Prostate gland (tissue), 2 donors: ENCODE results near the gene PDE1C.

ENCODE experiments used
- POLR2A ChIP-seq: fragments of 450-650 bp; IDR thresholded peaks from one replicate; pipeline ENCODE4 v1.6.1; 2016; ENCODE audit warnings: antibody characterized with exemption, mild to moderate bottlenecking
- TF ChIP-seq, protein P1 (sequence below), 4 experiments: fragments of 200-600 bp in 2 of 4; fragments of 450-650 bp in 2 of 4; sonication (generic) in 2 of 4; IDR thresholded peaks; 1 replicate in 3 of 4; 2 replicates in 1 of 4; pipeline ENCODE4 v1.5.1; 2016 to 2019; ENCODE audit warnings: antibody characterized with exemption in 4 of 4, mild to moderate bottlenecking in 2 of 4, moderate library complexity in 2 of 4

DNA sequence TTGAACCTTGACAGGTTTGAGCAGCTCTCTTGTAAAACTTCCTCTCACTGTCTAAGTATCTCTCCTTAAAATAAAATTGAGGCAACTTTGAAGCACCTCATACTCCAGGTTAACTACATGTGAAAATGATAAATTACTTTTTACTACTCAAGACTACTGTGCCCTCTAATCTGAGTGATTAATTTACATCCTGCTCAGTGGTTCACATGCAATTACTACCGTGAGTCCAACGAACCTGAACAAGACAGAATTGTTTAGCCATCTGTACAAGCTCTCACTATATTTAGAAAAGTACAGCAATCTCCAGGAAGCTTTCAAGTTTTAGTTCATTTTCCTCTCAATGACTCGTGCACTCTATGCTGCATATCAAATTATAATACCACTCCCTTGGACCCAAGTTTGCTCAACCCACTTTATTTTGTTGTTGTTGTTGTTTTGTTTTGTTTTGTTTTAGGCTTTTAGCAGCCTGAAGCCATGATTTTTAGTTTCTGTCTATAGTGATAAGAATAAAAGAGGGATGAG lies 21.2 kb downstream of the PDE1C start:
- TF ChIP-seq, protein P1, sequence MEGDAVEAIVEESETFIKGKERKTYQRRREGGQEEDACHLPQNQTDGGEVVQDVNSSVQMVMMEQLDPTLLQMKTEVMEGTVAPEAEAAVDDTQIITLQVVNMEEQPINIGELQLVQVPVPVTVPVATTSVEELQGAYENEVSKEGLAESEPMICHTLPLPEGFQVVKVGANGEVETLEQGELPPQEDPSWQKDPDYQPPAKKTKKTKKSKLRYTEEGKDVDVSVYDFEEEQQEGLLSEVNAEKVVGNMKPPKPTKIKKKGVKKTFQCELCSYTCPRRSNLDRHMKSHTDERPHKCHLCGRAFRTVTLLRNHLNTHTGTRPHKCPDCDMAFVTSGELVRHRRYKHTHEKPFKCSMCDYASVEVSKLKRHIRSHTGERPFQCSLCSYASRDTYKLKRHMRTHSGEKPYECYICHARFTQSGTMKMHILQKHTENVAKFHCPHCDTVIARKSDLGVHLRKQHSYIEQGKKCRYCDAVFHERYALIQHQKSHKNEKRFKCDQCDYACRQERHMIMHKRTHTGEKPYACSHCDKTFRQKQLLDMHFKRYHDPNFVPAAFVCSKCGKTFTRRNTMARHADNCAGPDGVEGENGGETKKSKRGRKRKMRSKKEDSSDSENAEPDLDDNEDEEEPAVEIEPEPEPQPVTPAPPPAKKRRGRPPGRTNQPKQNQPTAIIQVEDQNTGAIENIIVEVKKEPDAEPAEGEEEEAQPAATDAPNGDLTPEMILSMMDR (IDR thresholded peaks at IDR 0.05) = no peak
- TF ChIP-seq POLR2A = no peak
